Activated CD8-positive, alpha-beta T cell treated with anti-CD3 and anti-CD28 coated beads for 36 hours (primary cell): ENCODE data around the gene C2CD4C. TPM values are rescaled to one million over a fixed set of nuclear protein-coding genes. Genes with fewer than 3 reads are reported as not detected.
A peak's percentile ranks its signal among the peaks of the same experiment; 100 is the strongest.
"Not testable (repeated sequence)": the region's sequence is repeated elsewhere in the genome, so short reads cannot be mapped to it uniquely, and the experiment has no call there.

ENCODE experiments used
- ATAC-seq: fragments of 200-7000 bp; cut with Tn5 transposase; one replicate; pipeline ENCODE4 v1.10.0; 2021; ENCODE audit warnings: mild to moderate bottlenecking, moderate library complexity
- CTCF ChIA-PET: fragments of 350-600 bp; sonication (Branson Sonifier 250); formaldehyde crosslinking; loops from one replicate; lab custom pipeline; 2021; ENCODE audit warnings: antibody characterized with exemption; lab: Charles Lee
- POLR2A ChIA-PET: fragments of 350-600 bp; sonication (Branson Sonifier 250); formaldehyde crosslinking; loops from one replicate; lab custom pipeline; 2021; ENCODE audit warnings: antibody characterized with exemption; lab: Charles Lee
- DNase-seq: peaks from one replicate; pipeline ENCODE4 v3.0.0-alpha.2; 2020
- H3K27ac Mint-ChIP-seq: one replicate; pipeline ENCODE4 v1.8.0; 2021; ENCODE audit warnings: mild to moderate bottlenecking, mixed read lengths
- H3K27me3 Mint-ChIP-seq: one replicate; pipeline ENCODE4 v1.8.0; 2021; ENCODE audit warnings: mixed read lengths
- H3K36me3 Mint-ChIP-seq: one replicate; pipeline ENCODE4 v1.8.0; 2021; ENCODE audit warnings: low read depth, mixed read lengths
- H3K4me1 Mint-ChIP-seq: one replicate; pipeline ENCODE4 v1.8.0; 2021; ENCODE audit warnings: low read depth, mixed read lengths
- H3K4me3 Mint-ChIP-seq: one replicate; pipeline ENCODE4 v1.8.0; 2021; ENCODE audit warnings: mild to moderate bottlenecking, moderate library complexity, mixed read lengths
- H3K9me3 Mint-ChIP-seq: one replicate; pipeline ENCODE4 v1.8.0; 2021; ENCODE audit warnings: mixed read lengths
- intact Hi-C: fragments of 100-400 bp; cut with micrococcal nuclease; formaldehyde crosslinking; loops from one replicate; pipeline ENCODE4 v1.10.0; 2022
- total RNA-seq, 2 experiments: library from RNA; stranded (reverse); gene quantifications; one replicate each; pipeline ENCODE4 v1.2.3, GENCODE V29; 2021
- TF ChIP-seq, protein P1 (sequence below): fragments of 200-600 bp; IDR thresholded peaks from one replicate; pipeline ENCODE4 v1.8.0; 2022; ENCODE audit warnings: antibody characterized with exemption, mild to moderate bottlenecking

C2CD4C gene
- total RNA-seq, 2 experiments from 2014 or later, result 0.13 to 0.25 TPM

- Mint-ChIP-seq H3K27ac (peak overlapping the region; percentile 52), H3K9me3 (no peaks in the 10 kb centered on the region), H3K27me3 (peaks cover 47% of the 10 kb centered on the region), H3K4me3 (no peak overlapping the region), H3K4me1 (peaks cover 27% of the 10 kb centered on the region), H3K36me3 (no peaks in the 10 kb centered on the region)
- ChIA-PET CTCF (interaction anchor here (1.2 kb wide), 2 partner anchors 94 to 126 kb away, joined by 5 to 7 read pairs; no protein-coding TSS in a partner anchor), POLR2A (interaction anchor here (1.2 kb wide), 1 partner anchor 12 kb away, joined by 4 read pairs; no protein-coding TSS in a partner anchor)
- peak; percentile 37 for ATAC-seq
- TF ChIP-seq, protein P1, sequence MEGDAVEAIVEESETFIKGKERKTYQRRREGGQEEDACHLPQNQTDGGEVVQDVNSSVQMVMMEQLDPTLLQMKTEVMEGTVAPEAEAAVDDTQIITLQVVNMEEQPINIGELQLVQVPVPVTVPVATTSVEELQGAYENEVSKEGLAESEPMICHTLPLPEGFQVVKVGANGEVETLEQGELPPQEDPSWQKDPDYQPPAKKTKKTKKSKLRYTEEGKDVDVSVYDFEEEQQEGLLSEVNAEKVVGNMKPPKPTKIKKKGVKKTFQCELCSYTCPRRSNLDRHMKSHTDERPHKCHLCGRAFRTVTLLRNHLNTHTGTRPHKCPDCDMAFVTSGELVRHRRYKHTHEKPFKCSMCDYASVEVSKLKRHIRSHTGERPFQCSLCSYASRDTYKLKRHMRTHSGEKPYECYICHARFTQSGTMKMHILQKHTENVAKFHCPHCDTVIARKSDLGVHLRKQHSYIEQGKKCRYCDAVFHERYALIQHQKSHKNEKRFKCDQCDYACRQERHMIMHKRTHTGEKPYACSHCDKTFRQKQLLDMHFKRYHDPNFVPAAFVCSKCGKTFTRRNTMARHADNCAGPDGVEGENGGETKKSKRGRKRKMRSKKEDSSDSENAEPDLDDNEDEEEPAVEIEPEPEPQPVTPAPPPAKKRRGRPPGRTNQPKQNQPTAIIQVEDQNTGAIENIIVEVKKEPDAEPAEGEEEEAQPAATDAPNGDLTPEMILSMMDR, result peak; percentile 64
- intact Hi-C loops, result no loop called here
- DNase-seq, result peak; percentile 43
Observed at GRCh38 chr19:383922-384798, 24.8 kb downstream of the C2CD4C start.

GRCh38 chr19:383040-383439 is 25.9 kb downstream of the C2CD4C start:
- no peaks in the 10 kb centered on the region for H3K9me3 Mint-ChIP-seq
- H3K4me3 Mint-ChIP-seq, result peak overlapping the region; percentile 15
- no peaks in the 10 kb centered on the region for H3K36me3 Mint-ChIP-seq
- ChIA-PET POLR2A (interaction anchor here (0.9 to 1.2 kb wide), 3 partner anchors 13 to 127 kb away, joined by 3 to 4 read pairs (median 3); no protein-coding TSS in a partner anchor), CTCF (interaction anchor here (1.3 kb wide), 1 partner anchor 127 kb away, joined by 5 read pairs; no protein-coding TSS in a partner anchor)
- peaks cover 27% of the 10 kb centered on the region for H3K4me1 Mint-ChIP-seq
- intact Hi-C loops, result no loop called here
- TF ChIP-seq, protein P1, result no peak
- H3K27ac Mint-ChIP-seq, result peak overlapping the region; percentile 50
- peaks cover 42% of the 10 kb centered on the region for H3K27me3 Mint-ChIP-seq
- ATAC-seq, result no peak
- DNase-seq, result no peak

DNA sequence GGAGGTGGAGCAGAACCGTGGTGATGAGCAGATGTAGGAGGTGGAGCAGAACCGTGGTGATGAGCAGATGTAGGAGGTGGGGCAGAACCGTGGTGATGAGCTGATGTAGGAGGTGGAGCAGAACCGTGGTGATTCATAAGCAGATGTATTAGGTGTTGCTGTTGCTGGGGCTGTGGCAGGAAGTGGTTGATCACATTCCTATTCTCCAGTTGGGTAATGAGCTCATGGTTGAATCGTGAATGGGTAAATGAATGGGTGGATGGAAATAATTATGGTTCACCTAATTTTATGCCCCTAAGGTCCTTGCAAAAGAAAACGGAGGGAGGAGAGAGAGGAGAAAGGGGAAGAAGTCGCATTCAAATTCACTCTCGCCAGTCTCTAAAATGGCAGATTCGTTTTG is 26.4 kb downstream of the C2CD4C start:
- H3K9me3 Mint-ChIP-seq, H3K36me3 Mint-ChIP-seq, intact Hi-C loops: not testable (repeated sequence)
- peaks cover 41% of the 10 kb centered on the region for H3K27me3 Mint-ChIP-seq
- peak overlapping the region; percentile 50 for H3K27ac Mint-ChIP-seq
- ChIA-PET CTCF (interaction anchor here (1.3 kb wide), 1 partner anchor 128 kb away, joined by 5 read pairs; no protein-coding TSS in a partner anchor), POLR2A (interaction anchor here (0.9 to 1.2 kb wide), 3 partner anchors 14 to 128 kb away, joined by 3 to 4 read pairs (median 3); no protein-coding TSS in a partner anchor)
- DNase-seq (peak; percentile 72), ATAC-seq (peak; percentile 85)
- H3K4me3 Mint-ChIP-seq, result peak overlapping the region; percentile 13
- peaks cover 27% of the 10 kb centered on the region for H3K4me1 Mint-ChIP-seq

DNA sequence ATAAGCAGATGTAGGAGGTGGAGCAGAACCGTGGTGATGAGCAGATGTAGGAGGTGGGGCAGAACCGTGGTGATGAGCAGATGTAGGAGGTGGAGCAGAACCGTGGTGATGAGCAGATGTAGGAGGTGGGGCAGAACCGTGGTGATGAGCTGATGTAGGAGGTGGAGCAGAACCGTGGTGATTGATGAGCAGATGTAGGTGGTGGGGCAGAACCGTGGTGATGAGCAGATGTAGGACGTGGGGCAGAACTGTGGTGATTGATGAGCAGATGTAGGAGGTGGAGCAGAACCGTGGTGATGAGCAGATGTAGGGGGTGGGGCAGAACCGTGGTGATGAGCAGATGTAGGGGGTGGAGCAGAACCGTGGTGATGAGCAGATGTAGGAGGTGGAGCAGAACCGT is 27.0 kb downstream of the C2CD4C start:
- ATAC-seq, intact Hi-C loops, H3K9me3 Mint-ChIP-seq, H3K4me3 Mint-ChIP-seq, H3K36me3 Mint-ChIP-seq, H3K27ac Mint-ChIP-seq: not testable (repeated sequence)
- Mint-ChIP-seq H3K27me3 (peaks cover 37% of the 10 kb centered on the region), H3K4me1 (peaks cover 27% of the 10 kb centered on the region)
- POLR2A ChIA-PET, result interaction anchor here (1.1 kb wide), 1 partner anchor 129 kb away, joined by 3 read pairs; no protein-coding TSS in a partner anchor
- CTCF ChIA-PET, result interaction anchor here (1.3 kb wide), 1 partner anchor 129 kb away, joined by 5 read pairs; no protein-coding TSS in a partner anchor
- peak; percentile 34 for DNase-seq

- H3K36me3 Mint-ChIP-seq, POLR2A ChIA-PET: not testable (repeated sequence)
Observed at GRCh38 chr19:380618-381219, 28.2 kb downstream of the C2CD4C start.

GRCh38 chr19:379796-380195 is 29.2 kb downstream of the C2CD4C start:
- ATAC-seq (no peak), DNase-seq (no peak)
- Mint-ChIP-seq H3K27me3 (peaks cover 24% of the 10 kb centered on the region), H3K4me1 (peaks cover 27% of the 10 kb centered on the region), H3K9me3 (no peaks in the 10 kb centered on the region), H3K36me3 (no peaks in the 10 kb centered on the region), H3K27ac (no peak overlapping the region), H3K4me3 (no peak overlapping the region)
- ChIA-PET POLR2A (no interaction called here), CTCF (interaction anchor here (1.2 kb wide), 1 partner anchor 127 kb away, joined by 3 read pairs; the partner anchor contains the start of gene TPGS1)
- TF ChIP-seq, protein P1, result no peak
- intact Hi-C loops, result no loop called here

More at GRCh38 chr19:380618-381219, 28.2 kb downstream of the C2CD4C start:
- H3K4me3 Mint-ChIP-seq, H3K9me3 Mint-ChIP-seq, ATAC-seq, H3K27ac Mint-ChIP-seq, intact Hi-C loops: not testable (repeated sequence)
- Mint-ChIP-seq H3K27me3 (peaks cover 31% of the 10 kb centered on the region), H3K4me1 (peaks cover 27% of the 10 kb centered on the region)
- CTCF ChIA-PET, result interaction anchor here (1.2 kb wide), 1 partner anchor 126 kb away, joined by 3 read pairs; the partner anchor contains the start of gene TPGS1
- DNase-seq, result peak; percentile 23
